Peyer's patch (tissue), 4 donors: ENCODE measurements around the gene MYO18B.

ENCODE experiments used
- CTCF ChIP-seq, 6 experiments: fragments of 450-650 bp in 4 of 6; fragments of 200-600 bp in 2 of 6; sonication (generic) in 1 of 6; IDR thresholded peaks; one replicate each; pipeline ENCODE4 v1.5.1; 2017 to 2019; ENCODE audit warnings: antibody characterized with exemption in 6 of 6, mild to moderate bottlenecking in 3 of 6, moderate library complexity in 1 of 6
- POLR2A ChIP-seq, 2 donors: fragments of 450-650 bp; IDR thresholded peaks; one replicate each; pipeline ENCODE4 v1.5.1; 2017; ENCODE audit warnings: antibody characterized with exemption in 2 of 2, mild to moderate bottlenecking in 2 of 2, moderate library complexity in 2 of 2

GRCh38 chr22:25770333-25770732 lies 28.3 kb downstream of the MYO18B start:
- no peak for TF ChIP-seq CTCF (IDR thresholded peaks at IDR 0.05)
- TF ChIP-seq POLR2A (IDR thresholded peaks at IDR 0.05), result no peak
